ENCODE data around the gene MPP3.

MPP3 gene

DNA sequence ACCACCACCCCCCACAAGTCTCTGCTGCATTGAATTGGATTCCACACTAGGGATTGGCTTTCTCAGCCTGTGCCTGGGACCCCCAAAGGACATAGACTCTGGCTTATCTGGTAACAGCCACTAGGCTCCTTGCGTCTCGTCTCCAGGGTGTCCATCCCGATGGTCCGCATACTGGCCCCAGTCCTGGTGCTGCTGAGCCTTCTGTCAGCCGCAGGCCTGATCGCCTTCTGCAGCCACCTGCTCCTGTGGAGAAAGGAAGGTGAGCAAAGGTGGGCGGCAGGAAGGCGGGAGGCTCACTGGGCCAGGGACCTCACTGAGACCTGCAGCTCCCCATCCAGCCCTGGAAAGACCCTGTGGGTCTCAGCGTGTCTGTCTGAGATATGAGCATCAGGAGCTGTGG, 22.1 kb upstream of the MPP3 start (continued):
- no peak for TF ChIP-seq ZNF777 (tag by site-specific recombination; IDR thresholded peaks at IDR 0.05; ENCODE audit: borderline replicate concordance)

DNA sequence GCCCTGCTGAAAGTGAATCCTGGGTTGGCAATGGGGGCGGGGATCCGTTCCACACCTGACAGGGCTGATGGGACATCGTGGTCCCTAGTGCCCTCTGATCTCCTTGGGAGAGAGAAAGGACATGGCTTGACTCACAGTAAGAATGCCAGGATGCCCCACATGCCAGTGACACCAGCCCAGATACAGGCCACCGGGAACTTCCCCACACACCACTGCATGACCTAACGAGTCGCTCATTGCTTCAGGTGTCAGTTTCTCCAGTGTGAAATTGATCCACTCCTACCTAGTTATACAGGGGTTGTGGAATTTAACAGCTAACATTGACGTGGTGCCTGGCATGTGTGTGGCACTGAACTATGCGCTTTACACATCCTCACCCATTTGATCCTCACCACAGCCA, 21.6 kb upstream of the MPP3 start:
- Histone ChIP-seq H3K27ac (ENCODE audit: extremely low read depth, low read depth, low read length) (no peak overlapping the region), H3K4me1 (ENCODE audit: control insufficient read depth, insufficient read depth, low read length) (no peaks in the 10 kb centered on the region), H3K4me3 (ENCODE audit: low read depth, low read length) (no peak overlapping the region), H3K36me3 (ENCODE audit: control insufficient read depth in 2 of 2, insufficient read depth in 1 of 2, low read length in 2 of 2) (no peaks in the 10 kb centered on the region), H3K9me3 (ENCODE audit: control insufficient read depth, insufficient read depth, low read depth, low read length) (no peaks in the 10 kb centered on the region)
- CTCF ChIA-PET: interaction anchor here (0.6 to 4.3 kb wide), 4 partner anchors 9 to 187 kb away, joined by 3 to 56 read pairs (median 8); partner anchors contain the start of gene CD300LG
- TF ChIP-seq REPIN1 (tag by site-specific recombination; IDR thresholded peaks at IDR 0.05; ENCODE audit: low read depth): no peak
- TF ChIP-seq ZNF335 (tag by site-specific recombination; conservative IDR thresholded peaks at IDR 0.05): no peak
- no peak for TF ChIP-seq ZNF488 (tag by site-specific recombination; IDR thresholded peaks at IDR 0.05)
- no peak for TF ChIP-seq TRIM28 (IDR thresholded peaks at IDR 0.05; ENCODE audit: borderline replicate concordance, low read length)
- TF ChIP-seq, protein P1, sequence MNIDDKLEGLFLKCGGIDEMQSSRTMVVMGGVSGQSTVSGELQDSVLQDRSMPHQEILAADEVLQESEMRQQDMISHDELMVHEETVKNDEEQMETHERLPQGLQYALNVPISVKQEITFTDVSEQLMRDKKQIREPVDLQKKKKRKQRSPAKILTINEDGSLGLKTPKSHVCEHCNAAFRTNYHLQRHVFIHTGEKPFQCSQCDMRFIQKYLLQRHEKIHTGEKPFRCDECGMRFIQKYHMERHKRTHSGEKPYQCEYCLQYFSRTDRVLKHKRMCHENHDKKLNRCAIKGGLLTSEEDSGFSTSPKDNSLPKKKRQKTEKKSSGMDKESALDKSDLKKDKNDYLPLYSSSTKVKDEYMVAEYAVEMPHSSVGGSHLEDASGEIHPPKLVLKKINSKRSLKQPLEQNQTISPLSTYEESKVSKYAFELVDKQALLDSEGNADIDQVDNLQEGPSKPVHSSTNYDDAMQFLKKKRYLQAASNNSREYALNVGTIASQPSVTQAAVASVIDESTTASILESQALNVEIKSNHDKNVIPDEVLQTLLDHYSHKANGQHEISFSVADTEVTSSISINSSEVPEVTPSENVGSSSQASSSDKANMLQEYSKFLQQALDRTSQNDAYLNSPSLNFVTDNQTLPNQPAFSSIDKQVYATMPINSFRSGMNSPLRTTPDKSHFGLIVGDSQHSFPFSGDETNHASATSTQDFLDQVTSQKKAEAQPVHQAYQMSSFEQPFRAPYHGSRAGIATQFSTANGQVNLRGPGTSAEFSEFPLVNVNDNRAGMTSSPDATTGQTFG (tag by site-specific recombination; IDR thresholded peaks at IDR 0.05; ENCODE audit: borderline replicate concordance): no peak
- TF ChIP-seq ZNF391 (tag by site-specific recombination; IDR thresholded peaks at IDR 0.05; ENCODE audit: borderline replicate concordance, low read depth): no peak
- TF ChIP-seq PATZ1 (tag by site-specific recombination; IDR thresholded peaks at IDR 0.05): no peak
- no peak for TF ChIP-seq ZSCAN16 (tag by site-specific recombination; IDR thresholded peaks at IDR 0.05)
- TF ChIP-seq SP2 (tag by site-specific recombination; IDR thresholded peaks at IDR 0.05): no peak
- TF ChIP-seq ZNF211 (tag by site-specific recombination; IDR thresholded peaks at IDR 0.05; ENCODE audit: low read depth): no peak
- no peak for TF ChIP-seq ZNF76 (tag by site-specific recombination; IDR thresholded peaks at IDR 0.05; ENCODE audit: borderline replicate concordance, low read depth)
- TF ChIP-seq ZNF600 (tag by site-specific recombination; IDR thresholded peaks at IDR 0.05): no peak
- TF ChIP-seq ZSCAN23 (tag by site-specific recombination; IDR thresholded peaks at IDR 0.05): no peak
- POLR2A ChIA-PET: no interaction called here

GRCh38 chr17:43853546-43853945, 20.6 kb upstream of the MPP3 start:
- H3K4me1 ChIP-seq (ENCODE audit: control insufficient read depth, insufficient read depth, low read length): no peaks in the 10 kb centered on the region
- POLR2A ChIA-PET: no interaction called here
- TF ChIP-seq ZNF692 (tag by site-specific recombination; IDR thresholded peaks at IDR 0.05): no peak
- no peak for TF ChIP-seq ZNF48 (tag by site-specific recombination; IDR thresholded peaks at IDR 0.05)
- TF ChIP-seq YY1 (tag by site-specific recombination; IDR thresholded peaks at IDR 0.05): no peak
- no peak for TF ChIP-seq ZNF777 (tag by site-specific recombination; IDR thresholded peaks at IDR 0.05; ENCODE audit: borderline replicate concordance)
- no peak for TF ChIP-seq CTCF (tag by site-specific recombination; IDR thresholded peaks at IDR 0.05)
- no peak for TF ChIP-seq ZNF560 (tag by site-specific recombination; IDR thresholded peaks at IDR 0.05; ENCODE audit: borderline replicate concordance)
- TF ChIP-seq ZNF146 (tag by site-specific recombination; IDR thresholded peaks at IDR 0.05): no peak
- no peak for TF ChIP-seq KLF17 (tag by site-specific recombination; IDR thresholded peaks at IDR 0.05)
- TF ChIP-seq YY2 (tag by site-specific recombination; IDR thresholded peaks at IDR 0.05): no peak
- TF ChIP-seq KLF10 (tag by site-specific recombination; IDR thresholded peaks at IDR 0.05): no peak
- TF ChIP-seq ZFP37 (tag by site-specific recombination; IDR thresholded peaks at IDR 0.05): no peak
- no peak for TF ChIP-seq ZNF2 (tag by site-specific recombination; IDR thresholded peaks at IDR 0.05)

More at GRCh38 chr17:43853546-43853945, 20.6 kb upstream of the MPP3 start:
- Histone ChIP-seq H3K9me3 (ENCODE audit: control insufficient read depth, insufficient read depth, low read depth, low read length) (no peaks in the 10 kb centered on the region), H3K4me3 (ENCODE audit: low read depth, low read length) (no peak overlapping the region), H3K27ac (ENCODE audit: extremely low read depth, low read depth, low read length) (no peak overlapping the region), H3K36me3 (ENCODE audit: control insufficient read depth in 2 of 2, insufficient read depth in 1 of 2, low read length in 2 of 2) (no peaks in the 10 kb centered on the region)
- CTCF ChIA-PET: interaction anchor here (0.6 to 2.1 kb wide), 6 partner anchors 13 to 1444 kb away, joined by 3 to 7 read pairs (median 4); no protein-coding TSS in a partner anchor
